ENCODE data around the gene ERCC2. TPM values are rescaled to one million over a fixed set of nuclear protein-coding genes. Genes with fewer than 3 reads are reported as not detected.

ERCC2 gene
- total RNA-seq, 1 experiment from 2014 or later: 58.9 TPM

DNA sequence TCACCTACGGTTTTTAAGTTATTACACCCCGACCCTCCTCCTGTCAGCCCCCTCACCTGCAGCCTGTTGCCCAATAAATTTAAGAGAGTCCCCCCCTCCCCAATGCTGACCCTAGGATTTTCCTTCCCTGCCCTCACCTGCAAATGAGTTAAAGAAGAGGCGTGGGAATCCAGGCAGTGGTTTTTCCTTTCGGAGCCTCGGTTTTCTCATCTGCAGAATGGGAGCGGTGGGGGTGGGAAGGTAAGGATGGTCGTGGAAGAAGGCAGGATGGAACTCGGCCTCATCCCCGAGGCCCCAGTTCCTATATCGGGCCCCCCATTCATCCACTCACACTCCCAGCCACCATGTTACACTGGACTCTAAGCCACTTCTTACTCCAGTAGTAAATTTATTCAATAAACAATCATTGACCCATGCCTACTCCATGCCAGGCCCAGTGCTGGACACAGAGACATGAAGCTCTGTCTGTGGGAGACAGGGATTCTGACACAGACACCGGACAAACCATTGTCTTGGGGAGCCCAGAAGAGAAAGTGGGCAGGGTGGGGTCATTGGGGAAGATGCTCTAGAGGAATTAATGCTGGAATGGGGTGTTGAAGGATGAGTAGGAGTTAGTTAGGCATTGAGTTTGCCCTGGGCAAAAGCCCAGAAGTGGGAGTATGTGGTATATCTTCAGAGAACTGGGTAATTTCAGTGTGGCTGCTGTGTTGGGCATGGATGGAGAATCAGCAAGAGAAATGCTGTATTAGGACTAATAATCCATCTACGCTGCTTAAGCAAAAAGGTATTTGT, 66.9 kb downstream of the ERCC2 start:
- ChIA-PET CTCF (no interaction called here), RAD21 (ENCODE audit: low non-redundant PET in 1 of 2, low total read pairs in 2 of 2, uncharacterized antibody in 2 of 2, unreplicated experiment in 2 of 2) (no interaction called here), POLR2A (interaction anchor here (0.6 kb wide), 1 partner anchor 16 kb away, joined by 5 read pairs; no protein-coding TSS in a partner anchor)
- DNase-seq (ENCODE audit: low read depth, low spot score) (no peak), ATAC-seq (no peak)
- Histone ChIP-seq H3K4me2 (ENCODE audit: low read length) (no peak overlapping the region), H3K9me2 (ENCODE audit: insufficient read depth) (no peaks in the 10 kb centered on the region), H3K27ac (ENCODE audit: low read depth, low read length) (no peak overlapping the region), H3K4me1 (ENCODE audit: control insufficient read depth in 1 of 2, insufficient read depth in 2 of 2, low read length in 2 of 2) (peaks cover 7 to 22% of the 10 kb centered on the region in 2 experiments), H3K4me3 (replicated peaks in 1 of 2; ENCODE audit: low read depth in 1 of 2, low read length in 2 of 2) (no peak overlapping the region), H3K27me3 (ENCODE audit: insufficient read depth, low read length) (no peaks in the 10 kb centered on the region), H3K9me3 (ENCODE audit: control insufficient read depth in 1 of 2, insufficient read depth in 1 of 2, low read depth in 1 of 2, low read length in 2 of 2) (no peaks in the 10 kb centered on the region), H3K9ac (ENCODE audit: low read length) (no peak overlapping the region), H3K36me3 (ENCODE audit: control insufficient read depth in 1 of 2, insufficient read depth in 2 of 2, low read length in 2 of 2) (no peaks in the 10 kb centered on the region), H2AFZ (ENCODE audit: low read depth, low read length, poor library complexity, severe bottlenecking) (no peak overlapping the region), H3K79me2 (ENCODE audit: insufficient read depth, low read length) (no peaks in the 10 kb centered on the region), H4K20me1 (ENCODE audit: insufficient read depth) (no peaks in the 10 kb centered on the region)
- TF ChIP-seq EZH2phosphoT487 (IDR thresholded peaks at IDR 0.05; ENCODE audit: borderline replicate concordance) (no peak), FOSL1 (IDR thresholded peaks at IDR 0.05; ENCODE audit: low read depth) (no peak), JUND (IDR thresholded peaks at IDR 0.05) (no peak), CEBPB (IDR thresholded peaks at IDR 0.05; ENCODE audit: low read depth) (no peak), SIN3A (IDR thresholded peaks at IDR 0.05; ENCODE audit: low read depth) (no peak), SP1 (IDR thresholded peaks at IDR 0.05; ENCODE audit: low read depth) (no peak), POLR2AphosphoS5 (IDR thresholded peaks at IDR 0.05; ENCODE audit: low read depth, low read length) (no peak), EZH2 (IDR thresholded peaks at IDR 0.05) (no peak), ZFX (IDR thresholded peaks at IDR 0.05) (no peak), RAD21 (IDR thresholded peaks at IDR 0.05; ENCODE audit: low read depth) (no peak), YY1 (IDR thresholded peaks at IDR 0.05; ENCODE audit: extremely low read depth, insufficient replicate concordance, low read depth, low read length) (no peak), SRF (IDR thresholded peaks at IDR 0.05; ENCODE audit: low read depth) (no peak), EGR1 (IDR thresholded peaks at IDR 0.05; ENCODE audit: low read depth) (no peak), ZNF274 (IDR thresholded peaks at IDR 0.05; ENCODE audit: low read depth, low read length) (no peak)
- TF ChIP-seq, protein P1, sequence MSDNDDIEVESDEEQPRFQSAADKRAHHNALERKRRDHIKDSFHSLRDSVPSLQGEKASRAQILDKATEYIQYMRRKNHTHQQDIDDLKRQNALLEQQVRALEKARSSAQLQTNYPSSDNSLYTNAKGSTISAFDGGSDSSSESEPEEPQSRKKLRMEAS (IDR thresholded peaks at IDR 0.05): no peak
- TF ChIP-seq, protein P2, sequence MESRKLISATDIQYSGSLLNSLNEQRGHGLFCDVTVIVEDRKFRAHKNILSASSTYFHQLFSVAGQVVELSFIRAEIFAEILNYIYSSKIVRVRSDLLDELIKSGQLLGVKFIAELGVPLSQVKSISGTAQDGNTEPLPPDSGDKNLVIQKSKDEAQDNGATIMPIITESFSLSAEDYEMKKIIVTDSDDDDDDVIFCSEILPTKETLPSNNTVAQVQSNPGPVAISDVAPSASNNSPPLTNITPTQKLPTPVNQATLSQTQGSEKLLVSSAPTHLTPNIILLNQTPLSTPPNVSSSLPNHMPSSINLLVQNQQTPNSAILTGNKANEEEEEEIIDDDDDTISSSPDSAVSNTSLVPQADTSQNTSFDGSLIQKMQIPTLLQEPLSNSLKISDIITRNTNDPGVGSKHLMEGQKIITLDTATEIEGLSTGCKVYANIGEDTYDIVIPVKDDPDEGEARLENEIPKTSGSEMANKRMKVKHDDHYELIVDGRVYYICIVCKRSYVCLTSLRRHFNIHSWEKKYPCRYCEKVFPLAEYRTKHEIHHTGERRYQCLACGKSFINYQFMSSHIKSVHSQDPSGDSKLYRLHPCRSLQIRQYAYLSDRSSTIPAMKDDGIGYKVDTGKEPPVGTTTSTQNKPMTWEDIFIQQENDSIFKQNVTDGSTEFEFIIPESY (IDR thresholded peaks at IDR 0.05; ENCODE audit: extremely low read depth, insufficient replicate concordance, low read length): no peak
- intact Hi-C loops (cut with micrococcal nuclease): no loop called here
- no TSS peak for BruUV-seq (replicated peaks)
